NB4 (cell line): ENCODE measurements around the gene GYS2.

Source experiments
- DNase-seq: peaks from one replicate; pipeline ENCODE4 v3.0.0; 2010; ENCODE audit warnings: low read depth
- H3K4me3 ChIP-seq: one replicate; pipeline ENCODE4 v1.5.1; 2011; ENCODE audit warnings: mild to moderate bottlenecking, low read depth, low read length, moderate library complexity
- CTCF ChIP-seq: IDR thresholded peaks from one replicate; pipeline ENCODE4 v1.5.1; 2012; ENCODE audit warnings: low read depth, low read length
- MAX ChIP-seq: IDR thresholded peaks from 2 replicates; pipeline ENCODE4 v1.6.1; 2011; ENCODE audit warnings: low read depth, low read length
- MYC ChIP-seq: IDR thresholded peaks from 2 replicates; pipeline ENCODE4 v1.6.1; 2011; ENCODE audit warnings: low read depth, low read length
- POLR2A ChIP-seq: IDR thresholded peaks from 2 replicates; pipeline ENCODE4 v1.6.1; 2011; ENCODE audit warnings: mild to moderate bottlenecking; ENCODE audit not compliant: insufficient read length; ENCODE audit errors: extremely low read depth

Gene GYS2

DNA sequence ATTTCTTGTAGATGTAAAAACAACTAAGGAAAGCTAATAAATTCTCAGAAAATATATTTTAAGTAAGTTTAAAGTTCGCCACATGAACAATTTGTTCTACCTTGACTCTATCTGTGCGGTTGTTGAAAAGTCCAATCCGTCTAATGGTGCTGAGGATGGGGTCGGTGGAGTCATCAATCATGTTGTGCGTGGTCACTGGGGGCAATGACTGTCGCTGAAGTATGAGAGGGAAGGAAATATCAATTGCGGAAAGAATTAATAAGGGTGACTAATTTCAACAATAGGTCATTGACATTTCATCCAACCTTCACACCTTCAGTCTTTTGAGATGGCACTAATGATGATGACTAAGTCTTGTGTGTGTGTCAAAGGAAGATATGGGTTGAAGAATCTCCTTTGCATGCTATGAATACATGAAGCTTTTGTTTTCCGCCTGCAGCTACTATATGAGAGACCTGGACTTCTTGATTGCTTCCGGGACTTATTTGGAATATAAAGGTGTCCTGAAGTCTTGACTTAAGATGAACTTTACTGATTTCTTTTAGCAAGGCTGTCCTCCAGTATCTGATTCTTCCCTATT is 46.5 kb downstream of the GYS2 start:
- TF ChIP-seq POLR2A (no peak), MAX (no peak), CTCF (no peak), MYC (no peak)
- H3K4me3 ChIP-seq: no peak overlapping the region
- no peak for DNase-seq

- no peak for DNase-seq
- no peak for TF ChIP-seq CTCF
- TF ChIP-seq MAX: no peak
- no peak for TF ChIP-seq MYC
- TF ChIP-seq POLR2A: no peak
- no peak overlapping the region for H3K4me3 ChIP-seq
Observed at GRCh38 chr12:21553329-21553675, 51.3 kb downstream of the GYS2 start.

- no peak for TF ChIP-seq MAX
- TF ChIP-seq CTCF: no peak
- no peak for TF ChIP-seq POLR2A
- no peak for TF ChIP-seq MYC
- no peak for DNase-seq
- no peak overlapping the region for H3K4me3 ChIP-seq
Observed at GRCh38 chr12:21552635-21553328, 51.9 kb downstream of the GYS2 start.

- H3K4me3 ChIP-seq: no peak overlapping the region
- TF ChIP-seq CTCF: no peak
- no peak for TF ChIP-seq POLR2A
- no peak for TF ChIP-seq MYC
- no peak for TF ChIP-seq MAX
- no peak for DNase-seq
Observed at GRCh38 chr12:21551841-21552465, 52.7 kb downstream of the GYS2 start.

DNA sequence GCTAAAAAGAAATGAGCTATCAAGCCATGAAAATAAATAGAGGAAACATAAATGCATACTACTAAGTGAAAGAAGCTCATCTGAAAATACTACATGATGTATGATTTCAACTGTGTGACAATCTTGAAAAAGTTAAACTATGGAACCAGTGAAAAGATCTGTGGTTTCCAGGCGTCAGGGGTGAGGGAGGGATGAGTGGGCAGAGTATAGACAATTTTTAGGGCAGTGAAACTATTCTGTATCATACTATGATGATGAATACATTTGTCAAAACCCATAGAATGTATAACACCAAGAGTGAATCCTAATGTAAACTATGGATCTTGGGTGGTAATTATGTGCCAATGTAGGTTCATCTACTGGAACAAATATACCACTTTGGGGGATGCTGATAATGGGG is 57.2 kb downstream of the GYS2 start:
- TF ChIP-seq MYC: no peak
- TF ChIP-seq POLR2A: no peak
- TF ChIP-seq MAX: no peak
- no peak for TF ChIP-seq CTCF
- no peak for DNase-seq

More for the DNA sequence above, 57.2 kb downstream of the GYS2 start:
- H3K4me3 ChIP-seq: no peak overlapping the region
